ENCODE results near the gene SULT1E1.
A peak's percentile ranks its signal among the peaks of the same experiment; 100 is the strongest.

SULT1E1 gene

GRCh38 chr4:69860052-69860451 lies at the start of gene SULT1E1:
TSS of gene SULT1E1 (minus strand) at chr4:69860145. CDS start at chr4:69857644, 2,501 bp downstream.
- DNase-seq = no peak

- DNase-seq = no peak
These were observed 49.2 kb upstream of the SULT1E1 start for GRCh38 chr4:69909195-69909594.

- no peak for DNase-seq
These were observed 47.2 kb upstream of the SULT1E1 start for GRCh38 chr4:69907151-69907550.

- no peak for DNase-seq
These were observed 36.7 kb upstream of the SULT1E1 start for GRCh38 chr4:69896530-69897116.

- no peak for DNase-seq
These were observed 34.8 kb upstream of the SULT1E1 start for GRCh38 chr4:69894721-69895120.

- DNase-seq = no peak
These were observed 34.2 kb upstream of the SULT1E1 start for GRCh38 chr4:69894186-69894585.

GRCh38 chr4:69888336-69888735 lies 28.4 kb upstream of the SULT1E1 start:
- no peak for DNase-seq

- no peak for DNase-seq
These were observed 22.2 kb upstream of the SULT1E1 start for GRCh38 chr4:69882150-69882549.

GRCh38 chr4:69881173-69881773 lies 21.3 kb upstream of the SULT1E1 start:
- peak; percentile 32 for DNase-seq

- DNase-seq = no peak
These were observed 18.3 kb upstream of the SULT1E1 start for GRCh38 chr4:69878250-69878649.

GRCh38 chr4:69877453-69877852 lies 17.5 kb upstream of the SULT1E1 start:
- no peak for DNase-seq

- DNase-seq = no peak
These were observed 16.1 kb upstream of the SULT1E1 start for GRCh38 chr4:69876071-69876470.

- no peak for DNase-seq
These were observed 15.6 kb upstream of the SULT1E1 start for GRCh38 chr4:69875576-69875975.

- no peak for DNase-seq
These were observed 14.6 kb upstream of the SULT1E1 start for GRCh38 chr4:69874507-69874906.

- DNase-seq = no peak
These were observed 1.8 kb upstream of the SULT1E1 start for GRCh38 chr4:69861756-69862155.

GRCh38 chr4:69860521-69861298 lies 765 bp upstream of the SULT1E1 start:
- no peak for DNase-seq

- no peak for DNase-seq
These were observed 732 bp downstream of the SULT1E1 start for GRCh38 chr4:69859140-69859685.

- DNase-seq = no peak
These were observed 1.3 kb downstream of the SULT1E1 start for GRCh38 chr4:69858690-69859089.

GRCh38 chr4:69855822-69856221 lies 4.1 kb downstream of the SULT1E1 start:
- DNase-seq = no peak

GRCh38 chr4:69849969-69850368 lies 10.0 kb downstream of the SULT1E1 start:
- no peak for DNase-seq

GRCh38 chr4:69849297-69849696 lies 10.6 kb downstream of the SULT1E1 start:
- no peak for DNase-seq

- DNase-seq = no peak
These were observed 11.9 kb downstream of the SULT1E1 start for GRCh38 chr4:69848028-69848427.

- DNase-seq = no peak
These were observed 16.0 kb downstream of the SULT1E1 start for GRCh38 chr4:69843932-69844331.

- no peak for DNase-seq
These were observed 16.6 kb downstream of the SULT1E1 start for GRCh38 chr4:69843301-69843700.

Measured in NCI-H2029 (cell line).